GM10248 (cell line): Measurements from ENCODE around the gene CCDC73.
"Not testable (repeated sequence)": the region's sequence is repeated elsewhere in the genome, so short reads cannot be mapped to it uniquely, and the experiment has no call there.

Experiments used
- CTCF ChIA-PET: fragments of 300-600 bp; sonication (Branson Sonifier 250); formaldehyde crosslinking; extraction: SDS; loops from one replicate; lab custom pipeline; 2021; ENCODE audit warnings: antibody characterized with exemption; lab: Yijun Ruan, JAX
- POLR2A ChIA-PET: fragments of 350-650 bp; sonication (Branson Sonifier 250); formaldehyde crosslinking; extraction: SDS; loops from one replicate; lab custom pipeline; 2020; ENCODE audit warnings: antibody characterized with exemption; lab: Yijun Ruan, JAX
- DNase-seq: peaks from one replicate; pipeline ENCODE4 v3.0.0; 2012; ENCODE audit errors: extremely low spot score
- CTCF ChIP-seq: IDR thresholded peaks from 2 replicates; pipeline ENCODE4 v1.5.1; 2012; ENCODE audit warnings: mild to moderate bottlenecking, low read depth; ENCODE audit errors: extremely low read depth, missing control alignments, control extremely low read depth

CCDC73 gene

GRCh38 chr11:32597921-32598320 is 196.5 kb downstream of the CCDC73 start:
- TF ChIP-seq CTCF: no peak
- DNase-seq: no peak
- ChIA-PET POLR2A (no interaction called here), CTCF (no interaction called here)

GRCh38 chr11:32596114-32596513 is 198.3 kb downstream of the CCDC73 start:
- POLR2A ChIA-PET: not testable (repeated sequence)
- CTCF ChIA-PET: interaction anchor here (0.7 kb wide), 1 partner anchor 56 kb away, joined by 3 read pairs; no protein-coding TSS in a partner anchor

GRCh38 chr11:32594272-32594671 is 200.2 kb downstream of the CCDC73 start:
- ChIA-PET CTCF (interaction anchor here (1.0 to 1.3 kb wide), 3 partner anchors 15 to 21 kb away, joined by 3 to 5 read pairs (median 3); no protein-coding TSS in a partner anchor), POLR2A (no interaction called here)
- no peak for DNase-seq
- TF ChIP-seq CTCF: no peak

More at GRCh38 chr11:32596114-32596513, 198.3 kb downstream of the CCDC73 start:
- not testable (repeated sequence) for DNase-seq

DNA sequence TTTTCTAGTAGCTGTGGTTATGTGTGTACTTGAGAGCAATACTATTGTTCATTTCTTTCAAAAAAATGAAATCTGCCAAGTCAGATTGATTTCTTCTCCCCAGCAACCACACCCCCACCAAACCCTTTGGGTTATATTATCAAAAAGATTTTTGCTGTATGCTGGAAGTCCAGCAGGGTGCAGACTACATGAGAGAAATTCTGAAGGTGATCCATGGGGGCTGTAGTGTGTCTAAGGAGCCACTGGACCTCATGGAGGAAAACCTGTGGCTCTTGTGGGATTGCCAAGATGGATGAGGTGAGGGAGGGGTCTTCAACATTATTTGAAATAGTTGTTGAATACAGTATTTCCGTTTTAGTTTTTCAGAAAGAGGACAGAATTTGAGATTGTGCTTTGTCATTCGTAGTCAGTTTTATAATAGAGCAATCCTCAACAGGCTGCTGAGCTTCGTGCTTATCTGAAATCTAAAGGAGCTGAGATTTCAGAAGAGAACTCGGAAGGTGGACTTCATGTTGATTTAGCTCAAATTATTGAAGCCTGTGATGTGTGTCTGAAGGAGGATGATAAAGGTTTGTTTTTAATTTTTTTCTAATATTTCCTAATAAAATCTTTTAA is 207.8 kb downstream of the CCDC73 start:
- CTCF ChIA-PET: interaction anchor here (1.6 kb wide), 1 partner anchor 22 kb away, joined by 3 read pairs; no protein-coding TSS in a partner anchor
- POLR2A ChIA-PET: no interaction called here
- peak; percentile 26 for TF ChIP-seq CTCF
- DNase-seq: no peak

DNA sequence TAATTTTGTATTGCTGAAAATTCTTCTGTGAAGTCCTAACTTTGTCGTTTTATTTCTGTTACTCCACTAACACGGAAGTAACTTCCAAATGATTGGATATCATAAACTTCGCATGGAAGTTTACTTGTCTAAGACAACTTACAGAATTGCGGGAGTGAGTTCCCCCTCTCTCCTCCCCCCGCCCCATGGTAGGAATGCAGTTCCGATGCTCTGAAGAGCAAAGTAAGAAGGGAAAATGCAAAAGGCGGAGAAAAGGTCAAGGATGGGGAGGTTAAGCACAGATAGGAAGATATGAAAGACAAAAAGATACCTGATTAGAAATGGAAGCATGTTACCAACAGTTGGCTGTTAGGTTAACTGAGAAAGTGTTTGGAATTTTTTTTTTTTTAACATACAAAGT is 209.5 kb downstream of the CCDC73 start:
- ChIA-PET POLR2A (interaction anchor here (0.7 kb wide), 1 partner anchor 308 kb away, joined by 6 read pairs; the partner anchor contains the start of gene QSER1), CTCF (no interaction called here)
- TF ChIP-seq CTCF: no peak
- DNase-seq: no peak

DNA sequence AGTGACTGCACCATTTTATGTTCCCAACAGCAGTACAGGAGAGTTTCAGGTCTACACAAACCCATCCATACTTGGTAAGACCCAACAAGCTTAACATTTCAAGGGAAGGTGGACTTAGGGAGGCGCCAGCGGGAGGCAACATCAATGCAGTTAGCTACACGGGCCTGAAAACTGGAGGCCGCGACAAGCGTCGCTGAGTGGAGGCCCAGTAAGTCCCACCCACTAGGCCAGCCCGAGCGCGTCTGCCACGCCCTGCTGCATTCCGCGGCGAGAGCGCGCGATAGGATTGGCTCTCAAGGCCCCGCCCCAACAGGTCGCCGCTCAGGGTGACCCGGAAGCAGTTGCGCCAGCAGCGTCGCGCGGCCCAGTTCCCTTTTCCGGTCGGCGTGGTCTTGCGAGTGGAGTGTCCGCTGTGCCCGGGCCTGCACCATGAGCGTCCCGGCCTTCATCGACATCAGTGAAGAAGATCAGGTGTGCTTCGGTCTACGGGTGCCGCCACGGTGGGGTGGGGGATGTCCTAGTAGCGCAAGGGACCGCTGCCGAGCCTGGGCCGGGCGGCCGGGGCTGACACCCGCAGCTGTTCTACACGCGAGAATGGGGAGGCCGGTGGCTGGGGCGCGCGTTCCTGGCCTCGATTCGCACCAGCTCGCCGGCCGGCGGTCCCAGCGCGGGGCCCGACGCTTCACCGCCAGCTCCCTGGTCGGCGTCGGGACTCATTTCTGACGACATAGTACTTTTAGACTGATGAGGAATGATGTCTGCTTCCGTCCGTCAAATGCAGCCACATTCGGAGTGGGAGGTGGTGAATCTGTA is 210.8 kb downstream of the CCDC73 start, which contains the start of gene EIF3M:
EIF3M (plus strand) TSS at position 373 of the 813 bp plus-strand sequence; CDS start at position 430, 57 bp downstream.
- TF ChIP-seq CTCF: no peak
- DNase-seq: peak; percentile 94
- POLR2A ChIA-PET: interaction anchor here (0.6 kb wide), 3 partner anchors 67 to 857 kb away, joined by 3 read pairs; no protein-coding TSS in a partner anchor
- CTCF ChIA-PET: interaction anchor here (0.8 to 1.4 kb wide), 3 partner anchors 10 to 17 kb away, joined by 3 to 4 read pairs (median 3); no protein-coding TSS in a partner anchor
